C4-2B (cell line): ENCODE measurements around the gene CCDC69.

Source experiments
- ZFX ChIP-seq: fragments of 450-650 bp; IDR thresholded peaks from 2 replicates; pipeline ENCODE4 v1.6.1; 2017
- TF ChIP-seq, protein P1 (sequence below): fragments of 450-650 bp; conservative IDR thresholded peaks from 2 replicates; pipeline ENCODE4 v1.5.1; 2017; ENCODE audit warnings: mild to moderate bottlenecking

DNA sequence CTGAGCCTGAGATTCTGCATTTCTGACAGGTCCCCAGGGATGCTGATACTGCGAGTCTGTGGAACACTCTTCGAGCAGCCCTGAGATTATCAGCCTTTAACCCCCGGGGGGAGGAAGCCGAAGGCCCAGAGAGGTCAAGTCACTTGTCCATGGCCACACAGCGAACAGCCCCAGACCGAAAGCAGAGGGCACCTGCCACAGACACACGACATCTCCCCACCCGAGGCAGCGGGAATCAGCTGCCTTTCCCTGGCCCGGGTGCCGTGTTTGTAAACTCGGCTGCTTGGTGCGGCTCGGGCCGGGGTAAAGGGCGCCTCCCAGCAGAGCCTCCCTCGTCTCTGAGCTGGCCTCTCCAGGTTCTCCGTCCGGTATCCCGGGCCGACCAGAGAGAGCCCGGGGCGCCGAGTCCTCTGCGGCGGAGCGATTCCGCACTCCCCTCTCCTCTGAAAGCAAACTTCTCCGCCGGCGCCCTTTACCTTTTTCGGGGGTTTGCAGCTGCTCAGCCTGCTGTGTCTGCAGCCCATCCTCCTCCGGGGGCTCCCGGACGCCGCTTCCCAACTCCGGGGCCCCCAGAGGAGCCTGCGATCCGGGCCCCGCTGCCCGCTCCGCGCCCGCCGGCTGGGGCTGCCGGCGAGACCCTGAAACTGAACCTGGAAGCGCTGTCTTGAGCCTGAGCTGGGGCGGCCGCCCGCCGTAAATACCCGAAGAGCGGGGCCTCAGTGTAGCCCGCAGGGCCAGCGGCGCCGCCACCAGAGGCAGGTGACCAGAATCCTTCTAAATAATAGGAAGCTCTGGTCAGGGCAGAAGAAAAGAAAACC lies at the start of gene CCDC69:
- TF ChIP-seq, protein P1, sequence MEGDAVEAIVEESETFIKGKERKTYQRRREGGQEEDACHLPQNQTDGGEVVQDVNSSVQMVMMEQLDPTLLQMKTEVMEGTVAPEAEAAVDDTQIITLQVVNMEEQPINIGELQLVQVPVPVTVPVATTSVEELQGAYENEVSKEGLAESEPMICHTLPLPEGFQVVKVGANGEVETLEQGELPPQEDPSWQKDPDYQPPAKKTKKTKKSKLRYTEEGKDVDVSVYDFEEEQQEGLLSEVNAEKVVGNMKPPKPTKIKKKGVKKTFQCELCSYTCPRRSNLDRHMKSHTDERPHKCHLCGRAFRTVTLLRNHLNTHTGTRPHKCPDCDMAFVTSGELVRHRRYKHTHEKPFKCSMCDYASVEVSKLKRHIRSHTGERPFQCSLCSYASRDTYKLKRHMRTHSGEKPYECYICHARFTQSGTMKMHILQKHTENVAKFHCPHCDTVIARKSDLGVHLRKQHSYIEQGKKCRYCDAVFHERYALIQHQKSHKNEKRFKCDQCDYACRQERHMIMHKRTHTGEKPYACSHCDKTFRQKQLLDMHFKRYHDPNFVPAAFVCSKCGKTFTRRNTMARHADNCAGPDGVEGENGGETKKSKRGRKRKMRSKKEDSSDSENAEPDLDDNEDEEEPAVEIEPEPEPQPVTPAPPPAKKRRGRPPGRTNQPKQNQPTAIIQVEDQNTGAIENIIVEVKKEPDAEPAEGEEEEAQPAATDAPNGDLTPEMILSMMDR = peak; percentile 37
- TF ChIP-seq ZFX = no peak
